ENCODE measurements around the gene TCF21. TPM values are rescaled to one million over a fixed set of nuclear protein-coding genes. Genes with fewer than 3 reads are reported as not detected.

The TCF21 gene
- total and polyA plus RNA-seq, 12 donors: 2.3 to 15.1 (median 3.3) TPM

DNA sequence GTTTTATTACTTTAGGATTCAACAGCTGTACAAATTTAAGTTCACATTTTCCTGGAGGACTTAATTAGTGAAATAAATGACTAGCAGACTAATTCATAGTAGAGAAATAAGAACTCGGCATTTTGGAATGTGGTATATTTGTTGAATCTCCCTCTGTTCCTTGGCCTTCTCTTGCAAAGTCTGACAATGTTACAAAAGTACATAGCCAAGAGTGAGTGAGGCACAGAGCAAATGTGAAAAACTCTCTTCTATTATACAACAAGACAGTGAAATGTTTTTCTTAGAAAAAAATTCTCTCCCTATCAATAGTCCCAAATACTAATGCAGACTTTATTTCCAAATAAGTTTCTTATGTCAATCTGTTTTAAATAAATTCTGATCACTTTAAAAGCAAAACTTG lies 44.2 kb upstream of the TCF21 start:
- TF ChIP-seq, protein P1, sequence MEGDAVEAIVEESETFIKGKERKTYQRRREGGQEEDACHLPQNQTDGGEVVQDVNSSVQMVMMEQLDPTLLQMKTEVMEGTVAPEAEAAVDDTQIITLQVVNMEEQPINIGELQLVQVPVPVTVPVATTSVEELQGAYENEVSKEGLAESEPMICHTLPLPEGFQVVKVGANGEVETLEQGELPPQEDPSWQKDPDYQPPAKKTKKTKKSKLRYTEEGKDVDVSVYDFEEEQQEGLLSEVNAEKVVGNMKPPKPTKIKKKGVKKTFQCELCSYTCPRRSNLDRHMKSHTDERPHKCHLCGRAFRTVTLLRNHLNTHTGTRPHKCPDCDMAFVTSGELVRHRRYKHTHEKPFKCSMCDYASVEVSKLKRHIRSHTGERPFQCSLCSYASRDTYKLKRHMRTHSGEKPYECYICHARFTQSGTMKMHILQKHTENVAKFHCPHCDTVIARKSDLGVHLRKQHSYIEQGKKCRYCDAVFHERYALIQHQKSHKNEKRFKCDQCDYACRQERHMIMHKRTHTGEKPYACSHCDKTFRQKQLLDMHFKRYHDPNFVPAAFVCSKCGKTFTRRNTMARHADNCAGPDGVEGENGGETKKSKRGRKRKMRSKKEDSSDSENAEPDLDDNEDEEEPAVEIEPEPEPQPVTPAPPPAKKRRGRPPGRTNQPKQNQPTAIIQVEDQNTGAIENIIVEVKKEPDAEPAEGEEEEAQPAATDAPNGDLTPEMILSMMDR (IDR thresholded peaks at IDR 0.05): no peak
- TF ChIP-seq POLR2A (IDR thresholded peaks at IDR 0.05): no peak
- H3K9me3 ChIP-seq (replicated peaks in 1 of 3): no peaks in the 10 kb centered on the region
- no peak for DNase-seq
- H3K4me3 ChIP-seq: no peak overlapping the region
- no peaks in the 10 kb centered on the region for H3K27me3 ChIP-seq
- no peaks in the 10 kb centered on the region for H3K4me1 ChIP-seq (replicated peaks in 1 of 2)
- H3K36me3 ChIP-seq (replicated peaks in 1 of 2): no peaks in the 10 kb centered on the region
- intact Hi-C loops (cut with DNase I): no loop called here
- H3K27ac ChIP-seq: no peak overlapping the region
- 45 to 66% (median 57%) methylated on average over 1 of the region's 1 CpG for WGBS, 4 donors

DNA sequence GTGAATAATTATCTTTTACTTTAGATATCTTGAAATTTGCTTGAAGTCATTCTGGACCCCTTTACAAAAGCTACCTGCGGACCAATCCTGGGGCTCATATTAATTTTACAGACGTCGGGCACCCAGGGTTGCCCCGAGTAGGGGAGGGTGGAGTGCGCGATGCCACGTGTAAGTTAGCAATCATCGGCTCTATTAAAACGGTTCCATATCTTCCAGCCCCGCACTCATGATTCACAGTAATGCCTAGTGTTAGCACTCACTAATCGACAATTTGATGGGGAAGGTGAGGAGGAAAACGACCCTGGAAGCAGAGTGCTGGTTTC lies 34.9 kb upstream of the TCF21 start:
- H3K36me3 ChIP-seq (replicated peaks in 1 of 2): no peaks in the 10 kb centered on the region
- no peak overlapping the region for H3K27ac ChIP-seq
- intact Hi-C loops (cut with DNase I): no loop called here
- WGBS, 4 donors: 24 to 42% (median 39%) methylated on average over 12 of the region's 12 CpGs
- no peaks in the 10 kb centered on the region for H3K9me3 ChIP-seq (replicated peaks in 1 of 3)
- peaks cover 26% of the 10 kb centered on the region for H3K27me3 ChIP-seq
- H3K4me1 ChIP-seq (replicated peaks in 1 of 2): no peaks in the 10 kb centered on the region
- TF ChIP-seq, protein P1 (IDR thresholded peaks at IDR 0.05): no peak
- TF ChIP-seq POLR2A (IDR thresholded peaks at IDR 0.05): no peak
- DNase-seq: no peak
- no peak overlapping the region for H3K4me3 ChIP-seq

DNA sequence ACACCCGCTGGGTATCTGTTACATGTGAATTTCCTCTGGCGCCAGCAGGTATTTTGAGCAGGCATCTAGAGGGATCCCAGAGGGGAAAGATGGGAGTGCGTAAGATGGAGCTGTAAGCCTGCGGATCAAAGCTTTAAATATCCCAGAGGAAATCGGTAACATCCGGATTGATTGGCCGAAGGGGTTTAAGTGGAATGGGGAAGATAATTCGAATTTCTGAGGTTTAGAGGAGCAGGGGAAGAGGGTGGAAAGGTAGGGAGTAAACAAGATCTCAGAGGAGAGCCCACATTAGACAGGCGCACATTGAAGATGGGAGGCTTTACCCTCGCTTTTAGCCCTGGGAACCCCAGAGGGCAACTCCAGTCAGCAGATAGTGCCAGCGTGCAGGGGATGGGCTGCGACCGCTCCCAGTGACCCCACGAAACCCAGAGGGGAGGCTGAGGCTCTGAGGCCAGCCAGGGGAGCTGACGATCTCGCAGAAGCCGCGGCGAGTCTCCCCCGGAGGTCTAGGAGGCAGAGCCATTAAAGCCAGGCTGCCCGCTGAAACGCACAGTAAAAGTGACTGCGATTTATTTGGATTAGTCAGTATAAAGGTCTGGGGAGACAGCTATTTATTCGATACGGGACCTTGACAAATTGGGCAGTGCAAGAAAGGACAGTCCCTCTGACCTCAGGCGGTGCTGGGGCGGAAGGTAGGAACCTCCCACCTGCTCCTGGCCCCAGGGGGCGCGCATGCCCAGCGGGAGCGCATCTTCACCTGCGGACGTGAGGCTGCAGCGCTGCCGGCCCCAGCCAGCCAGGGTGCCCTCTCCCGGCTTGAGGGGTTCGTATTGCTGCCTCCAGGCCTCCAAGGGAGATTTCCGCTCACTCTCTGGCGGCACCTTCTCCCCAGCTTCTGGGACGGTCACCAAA lies 34.3 kb upstream of the TCF21 start:
- WGBS, 4 donors: 14 to 18% (median 16%) methylated on average over 22 to 40 of the region's 40 CpGs
- Histone ChIP-seq H3K4me3 (no peak overlapping the region), H3K4me1 (replicated peaks in 1 of 2) (no peaks in the 10 kb centered on the region), H3K27me3 (peaks cover 26% of the 10 kb centered on the region), H3K36me3 (replicated peaks in 1 of 2) (no peaks in the 10 kb centered on the region), H3K9me3 (replicated peaks in 1 of 3) (no peaks in the 10 kb centered on the region), H3K27ac (no peak overlapping the region)
- intact Hi-C loops (cut with DNase I): no loop called here
- no peak for DNase-seq
- TF ChIP-seq POLR2A (IDR thresholded peaks at IDR 0.05): no peak
- TF ChIP-seq, protein P1 (IDR thresholded peaks at IDR 0.05): no peak

DNA sequence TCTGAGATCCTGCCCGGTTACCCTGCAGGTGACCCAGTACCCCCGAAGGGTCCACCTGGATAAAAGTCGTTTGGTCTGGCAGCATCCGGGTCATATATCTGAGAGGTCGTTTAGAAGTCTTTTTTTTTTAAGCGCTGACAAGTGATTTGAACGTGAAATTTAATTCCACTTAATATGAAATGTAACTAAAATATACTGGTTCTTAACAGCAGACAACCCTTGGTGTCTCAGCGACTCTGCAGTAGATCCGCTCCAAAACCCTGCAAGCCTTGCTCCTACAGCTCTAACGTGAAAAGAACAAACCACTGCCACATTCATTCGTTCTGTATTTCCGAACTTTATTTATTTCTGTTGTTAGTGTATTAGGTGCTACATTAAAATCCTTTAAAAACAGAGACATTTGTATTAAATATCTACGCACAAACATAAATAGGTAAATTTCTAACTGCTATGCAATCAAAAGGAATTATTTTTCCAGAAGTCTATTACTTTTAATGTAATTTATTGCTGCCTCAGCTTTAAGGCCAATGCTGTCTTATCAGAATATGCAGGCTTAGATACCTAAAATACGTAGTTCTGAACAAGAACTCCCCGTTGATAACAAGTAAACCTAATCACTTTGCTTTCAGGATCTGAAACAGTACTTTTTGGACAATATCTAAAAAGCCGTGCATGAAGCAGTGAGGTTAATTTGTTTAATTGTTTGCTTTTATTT lies 33.5 kb upstream of the TCF21 start:
- Histone ChIP-seq H3K4me3 (no peak overlapping the region), H3K4me1 (replicated peaks in 1 of 2) (no peaks in the 10 kb centered on the region), H3K36me3 (replicated peaks in 1 of 2) (no peaks in the 10 kb centered on the region), H3K9me3 (replicated peaks in 1 of 3) (no peaks in the 10 kb centered on the region), H3K27ac (no peak overlapping the region), H3K27me3 (peaks cover 26% of the 10 kb centered on the region)
- no peak for TF ChIP-seq POLR2A (IDR thresholded peaks at IDR 0.05)
- TF ChIP-seq, protein P1 (IDR thresholded peaks at IDR 0.05): no peak
- intact Hi-C loops (cut with DNase I): no loop called here
- 27 to 43% (median 33%) methylated on average over 16 of the region's 16 CpGs for WGBS, 4 donors
- DNase-seq: no peak

All from adrenal gland (tissue), 12 donors.